IPS-15b (cell line): ENCODE data around the gene SEMA4F.

Experiments used
- H3K27me3 ChIP-seq: one replicate; pipeline ENCODE4 v1.6.1; 2013; ENCODE audit warnings: low read length; ENCODE audit not compliant: control insufficient read depth, insufficient read depth
- H3K36me3 ChIP-seq: one replicate; pipeline ENCODE4 v1.6.1; 2013; ENCODE audit warnings: low read length; ENCODE audit not compliant: control insufficient read depth, insufficient read depth
- H3K4me1 ChIP-seq: one replicate; pipeline ENCODE4 v1.6.1; 2013; ENCODE audit warnings: mild to moderate bottlenecking, low read length; ENCODE audit not compliant: control insufficient read depth, insufficient read depth
- H3K4me3 ChIP-seq: one replicate; pipeline ENCODE4 v1.5.1; 2013; ENCODE audit warnings: low read depth, low read length
- H3K9ac ChIP-seq: one replicate; pipeline ENCODE4 v1.6.1; 2013; ENCODE audit warnings: low read depth, mild to moderate bottlenecking, low read length
- H3K9me3 ChIP-seq: one replicate; pipeline ENCODE4 v1.6.1; 2013; ENCODE audit warnings: mild to moderate bottlenecking, low read length; ENCODE audit not compliant: control insufficient read depth, insufficient read depth

SEMA4F gene

GRCh38 chr2:74712223-74713053 is 58.4 kb downstream of the SEMA4F start:
- no peak overlapping the region for H3K9ac ChIP-seq

GRCh38 chr2:74714691-74715080 is 60.6 kb downstream of the SEMA4F start:
- Histone ChIP-seq H3K36me3 (no peaks in the 10 kb centered on the region), H3K4me3 (no peak overlapping the region), H3K9me3 (no peaks in the 10 kb centered on the region), H3K27me3 (peaks cover 24% of the 10 kb centered on the region), H3K9ac (no peak overlapping the region), H3K4me1 (peaks cover 3% of the 10 kb centered on the region)

More at GRCh38 chr2:74712223-74713053, 58.4 kb downstream of the SEMA4F start:
- H3K36me3 ChIP-seq, result no peaks in the 10 kb centered on the region
- H3K27me3 ChIP-seq, result peaks cover 18% of the 10 kb centered on the region
- no peak overlapping the region for H3K4me3 ChIP-seq
- H3K4me1 ChIP-seq, result peaks cover 3% of the 10 kb centered on the region
- H3K9me3 ChIP-seq, result no peaks in the 10 kb centered on the region

DNA sequence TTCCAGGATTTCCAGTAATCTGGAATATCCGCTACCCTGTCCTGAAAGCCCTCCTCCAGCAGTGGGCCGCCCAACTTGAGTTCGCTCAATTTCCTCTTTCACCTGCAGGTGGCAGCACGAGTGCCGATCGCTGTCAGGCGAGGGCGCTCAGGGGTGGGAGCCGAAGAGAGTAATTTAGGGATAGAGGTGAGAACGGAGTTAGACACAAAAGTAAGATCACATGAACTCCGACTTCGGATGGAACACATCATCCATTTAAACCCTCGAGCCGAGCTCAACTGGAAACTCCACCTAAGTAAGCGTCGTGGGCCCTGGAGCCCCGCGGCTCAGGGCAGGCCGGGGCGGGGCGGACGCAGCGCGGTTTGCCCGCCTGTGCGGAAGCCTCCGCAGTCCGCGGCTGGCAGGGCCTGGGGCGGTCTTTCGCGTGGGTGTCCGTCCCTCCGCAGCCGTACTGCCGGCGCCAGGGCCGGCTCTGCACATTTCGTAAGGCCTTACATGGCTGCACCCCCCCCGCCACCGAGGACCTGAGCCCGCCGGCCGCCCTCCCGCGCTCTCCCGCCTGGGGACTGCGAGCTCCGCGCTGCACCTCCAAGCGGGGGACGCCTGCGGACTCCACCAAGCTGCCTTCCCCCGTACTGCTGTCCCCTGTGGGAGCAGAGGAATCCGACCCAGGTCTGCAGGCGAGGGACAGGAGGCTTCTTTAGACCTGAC is 61.2 kb downstream of the SEMA4F start:
- Histone ChIP-seq H3K27me3 (peaks cover 24% of the 10 kb centered on the region), H3K4me3 (peak overlapping the region; percentile 73), H3K9me3 (no peaks in the 10 kb centered on the region), H3K9ac (peak overlapping the region; percentile 26), H3K36me3 (no peaks in the 10 kb centered on the region), H3K4me1 (peaks cover 3% of the 10 kb centered on the region)

DNA sequence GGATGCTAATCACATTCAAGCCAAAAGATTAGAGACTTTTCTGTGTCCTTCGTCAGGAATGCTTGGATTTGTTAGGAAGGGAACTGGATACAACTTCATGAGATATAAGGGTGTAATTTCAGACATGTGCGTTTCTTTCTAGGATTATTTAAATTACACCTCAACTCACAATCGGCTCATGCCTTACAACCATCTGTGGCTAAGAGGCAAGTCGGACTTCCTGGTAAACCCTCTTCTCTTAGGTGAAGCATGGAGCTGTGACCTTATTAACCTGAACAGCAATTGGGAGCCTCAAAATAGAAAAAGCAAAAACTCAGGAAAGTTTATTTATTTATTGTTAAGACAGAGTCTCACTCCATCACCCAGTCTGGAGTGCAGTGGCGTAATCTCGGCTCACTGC is 61.8 kb downstream of the SEMA4F start:
- Histone ChIP-seq H3K4me1 (peaks cover 3% of the 10 kb centered on the region), H3K9me3 (no peaks in the 10 kb centered on the region), H3K27me3 (peaks cover 24% of the 10 kb centered on the region), H3K4me3 (peak overlapping the region; percentile 73), H3K36me3 (no peaks in the 10 kb centered on the region), H3K9ac (no peak overlapping the region)

DNA sequence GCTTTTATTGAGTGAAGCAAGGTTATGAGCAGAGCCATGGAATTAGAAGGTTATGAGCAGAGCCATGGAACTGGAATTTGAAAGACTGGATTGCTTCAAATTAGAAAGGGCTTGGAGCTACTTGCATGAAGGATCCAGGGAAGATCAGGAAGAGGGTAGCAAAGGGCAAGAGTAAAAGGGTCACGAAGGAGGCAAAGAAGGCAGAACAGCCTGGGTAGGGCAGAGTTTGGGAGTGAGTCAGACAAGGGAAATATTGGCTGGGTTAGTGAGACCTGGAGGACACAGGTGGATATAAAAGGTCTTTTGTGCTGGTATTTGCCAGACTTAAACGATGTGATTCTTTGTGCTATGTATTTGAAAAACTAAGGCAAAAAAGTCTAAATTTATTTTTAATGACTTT is 65.0 kb downstream of the SEMA4F start:
- Histone ChIP-seq H3K36me3 (no peaks in the 10 kb centered on the region), H3K27me3 (peaks cover 24% of the 10 kb centered on the region), H3K9me3 (no peaks in the 10 kb centered on the region), H3K4me1 (peaks cover 3% of the 10 kb centered on the region), H3K9ac (no peak overlapping the region), H3K4me3 (no peak overlapping the region)

DNA sequence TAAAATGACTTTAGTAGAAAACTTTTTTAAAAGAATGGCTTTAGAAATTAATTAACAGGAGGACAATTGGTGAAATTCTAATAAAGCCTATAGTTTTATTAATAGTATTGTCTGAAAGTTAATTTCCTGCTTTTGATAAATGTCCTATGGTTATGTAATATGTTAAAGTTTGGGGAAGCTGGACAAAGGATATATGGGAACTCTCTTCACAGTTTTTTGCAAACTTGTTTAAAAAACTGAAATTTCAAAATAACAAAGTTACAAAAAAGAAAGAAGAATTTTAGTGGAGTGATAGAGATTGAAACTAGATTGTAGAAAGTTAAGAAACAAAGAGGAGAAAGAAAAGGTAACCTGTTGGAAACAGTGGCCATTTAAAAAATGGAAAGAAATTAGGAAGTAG is 67.3 kb downstream of the SEMA4F start:
- peaks cover 17% of the 10 kb centered on the region for H3K27me3 ChIP-seq
- H3K36me3 ChIP-seq, result no peaks in the 10 kb centered on the region
- no peak overlapping the region for H3K4me3 ChIP-seq
- H3K4me1 ChIP-seq, result no peaks in the 10 kb centered on the region
- no peak overlapping the region for H3K9ac ChIP-seq
- H3K9me3 ChIP-seq, result no peaks in the 10 kb centered on the region

DNA sequence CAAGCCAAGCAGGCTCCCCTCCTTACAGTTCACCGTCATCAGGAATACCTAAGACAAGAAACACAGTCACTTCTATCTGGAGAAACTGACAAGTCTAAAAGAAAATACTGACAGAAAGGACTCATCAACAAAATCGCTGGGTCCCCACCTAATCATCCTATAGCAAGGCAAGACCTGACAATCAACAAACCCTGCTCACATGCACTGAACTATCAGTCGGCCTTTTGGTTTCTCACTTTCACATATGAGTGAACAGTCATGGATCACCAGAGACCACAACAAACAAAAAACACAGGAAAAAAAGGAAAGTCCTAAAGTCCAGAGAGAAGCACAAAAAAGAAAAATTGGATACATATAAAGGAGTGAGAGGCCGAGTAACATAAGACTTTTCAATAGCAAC is 70.4 kb downstream of the SEMA4F start:
- Histone ChIP-seq H3K4me1 (no peaks in the 10 kb centered on the region), H3K4me3 (no peak overlapping the region), H3K27me3 (no peaks in the 10 kb centered on the region), H3K9ac (no peak overlapping the region), H3K9me3 (no peaks in the 10 kb centered on the region), H3K36me3 (no peaks in the 10 kb centered on the region)

DNA sequence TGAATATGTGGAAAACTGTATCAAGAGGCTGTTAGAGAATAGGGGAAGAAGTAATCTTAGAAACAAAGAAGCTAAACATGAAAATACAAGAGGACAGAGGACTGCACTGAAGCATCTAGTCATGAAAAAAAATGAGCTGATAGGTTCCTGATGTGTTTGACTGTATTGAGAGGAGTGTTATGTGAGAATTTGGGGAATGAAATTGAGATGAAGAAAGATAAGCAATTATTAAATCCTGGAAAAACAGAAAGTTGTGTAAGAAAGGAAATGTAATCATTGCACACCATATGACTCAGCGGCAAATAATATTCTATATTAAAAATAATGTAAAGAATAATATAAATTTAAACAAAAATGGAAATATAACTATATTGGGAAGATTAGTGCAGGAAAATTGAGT is 71.2 kb downstream of the SEMA4F start:
- Histone ChIP-seq H3K36me3 (no peaks in the 10 kb centered on the region), H3K9me3 (no peaks in the 10 kb centered on the region), H3K4me1 (no peaks in the 10 kb centered on the region), H3K27me3 (no peaks in the 10 kb centered on the region), H3K4me3 (no peak overlapping the region), H3K9ac (no peak overlapping the region)

- Histone ChIP-seq H3K4me3 (no peak overlapping the region), H3K4me1 (no peaks in the 10 kb centered on the region), H3K9ac (no peak overlapping the region), H3K36me3 (no peaks in the 10 kb centered on the region), H3K9me3 (no peaks in the 10 kb centered on the region), H3K27me3 (no peaks in the 10 kb centered on the region)
These were observed 74.8 kb downstream of the SEMA4F start for GRCh38 chr2:74728842-74729241.

- H3K4me1 ChIP-seq, result peaks cover 8% of the 10 kb centered on the region
- no peaks in the 10 kb centered on the region for H3K36me3 ChIP-seq
- no peaks in the 10 kb centered on the region for H3K27me3 ChIP-seq
- no peaks in the 10 kb centered on the region for H3K9me3 ChIP-seq
- no peak overlapping the region for H3K4me3 ChIP-seq
- H3K9ac ChIP-seq, result no peak overlapping the region
These were observed 76.5 kb downstream of the SEMA4F start for GRCh38 chr2:74730530-74730929.
